22Rv1 (cell line): ENCODE data around the gene LRRC49.

ENCODE experiments used
- ZFX ChIP-seq: fragments of 450-650 bp; IDR thresholded peaks from 2 replicates; pipeline ENCODE4 v1.6.1; 2017; ENCODE audit warnings: antibody characterized with exemption, borderline replicate concordance
- TF ChIP-seq, protein P1 (sequence below): fragments of 450-650 bp; IDR thresholded peaks from 2 replicates; pipeline ENCODE4 v1.5.1; 2017; ENCODE audit warnings: mild to moderate bottlenecking

DNA sequence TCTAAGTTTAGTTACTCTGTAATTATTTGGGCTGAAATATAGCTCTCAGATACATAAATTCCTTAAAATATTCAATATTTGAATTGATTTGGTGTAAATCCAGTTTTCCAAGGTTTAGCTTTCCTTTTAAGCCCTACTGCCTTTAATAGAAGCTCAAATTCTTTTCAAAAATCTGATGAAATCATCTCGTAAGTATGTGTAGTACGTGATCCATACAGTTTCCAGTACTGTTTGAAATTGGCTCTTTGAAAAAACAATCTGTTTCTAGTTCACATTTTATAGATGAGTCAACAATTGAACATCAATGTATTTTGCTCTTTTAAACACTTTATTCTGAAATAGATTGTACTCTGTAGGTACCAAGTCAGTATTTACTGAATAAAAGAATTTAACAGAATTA lies 84.2 kb downstream of the LRRC49 start:
- TF ChIP-seq, protein P1, sequence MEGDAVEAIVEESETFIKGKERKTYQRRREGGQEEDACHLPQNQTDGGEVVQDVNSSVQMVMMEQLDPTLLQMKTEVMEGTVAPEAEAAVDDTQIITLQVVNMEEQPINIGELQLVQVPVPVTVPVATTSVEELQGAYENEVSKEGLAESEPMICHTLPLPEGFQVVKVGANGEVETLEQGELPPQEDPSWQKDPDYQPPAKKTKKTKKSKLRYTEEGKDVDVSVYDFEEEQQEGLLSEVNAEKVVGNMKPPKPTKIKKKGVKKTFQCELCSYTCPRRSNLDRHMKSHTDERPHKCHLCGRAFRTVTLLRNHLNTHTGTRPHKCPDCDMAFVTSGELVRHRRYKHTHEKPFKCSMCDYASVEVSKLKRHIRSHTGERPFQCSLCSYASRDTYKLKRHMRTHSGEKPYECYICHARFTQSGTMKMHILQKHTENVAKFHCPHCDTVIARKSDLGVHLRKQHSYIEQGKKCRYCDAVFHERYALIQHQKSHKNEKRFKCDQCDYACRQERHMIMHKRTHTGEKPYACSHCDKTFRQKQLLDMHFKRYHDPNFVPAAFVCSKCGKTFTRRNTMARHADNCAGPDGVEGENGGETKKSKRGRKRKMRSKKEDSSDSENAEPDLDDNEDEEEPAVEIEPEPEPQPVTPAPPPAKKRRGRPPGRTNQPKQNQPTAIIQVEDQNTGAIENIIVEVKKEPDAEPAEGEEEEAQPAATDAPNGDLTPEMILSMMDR = no peak
- TF ChIP-seq ZFX = no peak
